H1 (cell line): ENCODE data around the gene DDX42. TPM values are rescaled to one million over a fixed set of nuclear protein-coding genes. Genes with fewer than 3 reads are reported as not detected.

Experiments
- ATF2 ChIP-seq: IDR thresholded peaks from 2 replicates; pipeline ENCODE4 v1.6.1; 2012; ENCODE audit warnings: low read length, inconsistent platforms
- ATF3 ChIP-seq: IDR thresholded peaks from 2 replicates; pipeline ENCODE4 v1.6.1; 2011; ENCODE audit warnings: low read depth, mild to moderate bottlenecking, low read length; ENCODE audit not compliant: insufficient read depth
- BCL11A ChIP-seq, 2 experiments: IDR thresholded peaks; one replicate each; pipeline ENCODE4 v1.6.1; 2011; ENCODE audit warnings: low read depth in 2 of 2, low read length in 2 of 2, mild to moderate bottlenecking in 2 of 2
- CHD1 ChIP-seq: IDR thresholded peaks from 2 replicates; pipeline ENCODE4 v1.6.1; 2012; ENCODE audit warnings: low read depth, low read length, improper control_type of control experiment
- EP300 ChIP-seq, 2 experiments: IDR thresholded peaks; 1 replicate in 1 of 2; 2 replicates in 1 of 2; pipeline ENCODE4 v1.6.1; 2011 to 2012; ENCODE audit warnings: low read depth in 2 of 2, low read length in 2 of 2, mild to moderate bottlenecking in 2 of 2, borderline replicate concordance in 1 of 2, inconsistent platforms in 1 of 2, moderate library complexity in 1 of 2
- EZH2 ChIP-seq: fragments of 200-600 bp; sonication (generic); IDR thresholded peaks from 2 replicates; pipeline ENCODE4 v1.7.1; 2012; ENCODE audit warnings: low read depth, mild to moderate bottlenecking, moderate library complexity, low read length, inconsistent platforms; ENCODE audit not compliant: severe bottlenecking
- FOSL1 ChIP-seq: IDR thresholded peaks from 2 replicates; pipeline ENCODE4 v1.6.1; 2011; ENCODE audit warnings: mild to moderate bottlenecking, low read depth, low read length, moderate library complexity; ENCODE audit not compliant: insufficient read depth
- KDM4A ChIP-seq: IDR thresholded peaks from one replicate; pipeline ENCODE4 v1.7.1; 2012; ENCODE audit warnings: low read depth, mild to moderate bottlenecking, moderate library complexity, low read length, inconsistent platforms; ENCODE audit not compliant: severe bottlenecking
- KDM5A ChIP-seq: fragments of 200-600 bp; IDR thresholded peaks from 2 replicates; pipeline ENCODE4 v1.7.1; 2012; ENCODE audit warnings: mild to moderate bottlenecking, low read length, inconsistent platforms, mixed read lengths
- PHF8 ChIP-seq: fragments of 200-600 bp; sonication (generic); conservative IDR thresholded peaks from 2 replicates; pipeline ENCODE4 v1.7.1; 2012; ENCODE audit warnings: low read depth, mild to moderate bottlenecking, inconsistent platforms, low read length, moderate library complexity
- POLR2AphosphoS5 ChIP-seq: IDR thresholded peaks from 2 replicates; pipeline ENCODE4 v1.6.1; 2011; ENCODE audit warnings: low read depth, low read length
- RAD21 ChIP-seq, 2 experiments: IDR thresholded peaks in 1 of 2; conservative IDR thresholded peaks in 1 of 2; 2 replicates each; pipeline ENCODE4 v1.6.1; 2011; ENCODE audit warnings: low read depth in 2 of 2, low read length in 2 of 2, improper control_type of control experiment in 1 of 2, inconsistent platforms in 1 of 2, mild to moderate bottlenecking in 1 of 2, moderate library complexity in 1 of 2
- RNF2 ChIP-seq: fragments of 200-900, 300-1000 bp; sonication (generic); IDR thresholded peaks from 2 replicates; pipeline ENCODE4 v1.7.1; 2016; ENCODE audit warnings: borderline replicate concordance, low read depth, mild to moderate bottlenecking, antibody characterized with exemption, low read length; ENCODE audit not compliant: poor library complexity, severe bottlenecking; ENCODE audit errors: missing control alignments
- SP2 ChIP-seq: IDR thresholded peaks from 2 replicates; pipeline ENCODE4 v1.6.1; 2012; ENCODE audit warnings: mild to moderate bottlenecking, low read length, inconsistent platforms
- TAF7 ChIP-seq: optimal IDR thresholded peaks from 2 replicates; pipeline ENCODE3; 2011; ENCODE audit warnings: low read depth, mild to moderate bottlenecking, inconsistent platforms, low read length, moderate library complexity, borderline replicate concordance
- TCF12 ChIP-seq: IDR thresholded peaks from 2 replicates; pipeline ENCODE4 v1.6.1; 2011; ENCODE audit warnings: low read depth, mild to moderate bottlenecking, low read length
- YY1 ChIP-seq: IDR thresholded peaks from 2 replicates; pipeline ENCODE4 v1.6.1; 2011; ENCODE audit warnings: low read depth, mild to moderate bottlenecking, low read length
- polyA plus RNA-seq, 7 experiments: library from polyadenylated mRNA; depleted of rRNA in 3 of 7; stranded (reverse) in 5 of 7; unstranded in 2 of 7; fragments of >200 nt in 5 of 7; fragments of 200-250 nt in 2 of 7; gene quantifications; 1 replicate in 5 of 7; 2 replicates in 1 of 7; 4 replicates in 1 of 7; pipeline versions ENCODE4 v1.2.1 to v1.2.3, GENCODE V29; 2011 to 2013; ENCODE audit warnings: missing spikeins in 2 of 7, mixed read lengths in 2 of 7
- total RNA-seq: library from RNA; stranded (reverse); fragmentation: NEBNext Ultra II Directional; extraction: Animal tissue kit (Norgen Biotek cat#: 25700); gene quantifications from 2 replicates; pipeline ENCODE4 v1.2.1, GENCODE V29; 2021

DDX42 gene
- total and polyA plus RNA-seq, 2 of the 8 experiments (the other 6 are each of a cell fraction or from before 2014, with no cell fraction given) = 40.6 to 114 TPM

- TF ChIP-seq ATF2 (peak; percentile 97), EP300 (IDR thresholded peaks at IDR 0.05; ENCODE audit: borderline replicate concordance in 1 of 2, low read depth in 2 of 2, low read length in 2 of 2) (peak in 1 of 2 experiments; percentile 89; a peak in 2 of 3 replicates), PHF8 (peak; percentile 40), TCF12 (peak; percentile 79), KDM4A (peak; percentile 84), CHD1 (peak; percentile 59; the same call in 1 of the 2 replicates), TAF7 (peak; percentile 72), EZH2 (no peak), POLR2AphosphoS5 (no peak), YY1 (peak; percentile 83), RAD21 (IDR thresholded peaks at IDR 0.05 in 1 of 2, conservative IDR thresholded peaks at IDR 0.05 in 1 of 2; ENCODE audit: low read depth in 2 of 2, low read length in 2 of 2) (no peak), ATF3 (no peak), SP2 (no peak), FOSL1 (no peak), BCL11A (IDR thresholded peaks at IDR 0.05; ENCODE audit: low read depth in 2 of 2, low read length in 2 of 2) (no peak), RNF2 (no peak), KDM5A (no peak)
Measured at GRCh38 chr17:63842540-63843386, 68.8 kb downstream of the DDX42 start, which contains the start of gene SMARCD2 (continued).
